NCI-H1417 (cell line): ENCODE data around the gene DNAJC27.
A peak's percentile ranks its signal among the peaks of the same experiment; 100 is the strongest.

Experiments
- DNase-seq, 3 experiments: peaks; one replicate each; lab custom pipeline; 2025; lab: John Stamatoyannopoulos, UW

DNAJC27 gene

GRCh38 chr2:24925815-24926214, 45.9 kb downstream of the DNAJC27 start:
- no peak for DNase-seq

- no peak for DNase-seq
These were observed 47.0 kb downstream of the DNAJC27 start for GRCh38 chr2:24924732-24925131.

- no peak for DNase-seq
These were observed 47.5 kb downstream of the DNAJC27 start for GRCh38 chr2:24924266-24924665.

- DNase-seq = no peak
These were observed 48.6 kb downstream of the DNAJC27 start for GRCh38 chr2:24923106-24923505.

- DNase-seq = no peak
These were observed 49.2 kb downstream of the DNAJC27 start for GRCh38 chr2:24922556-24922955.

GRCh38 chr2:24920809-24921441, 50.8 kb downstream of the DNAJC27 start:
- DNase-seq = peak in 1 of 3 experiments; percentile 43

- DNase-seq = peak; percentile 58 to 73 (median 69)
These were observed 51.5 kb downstream of the DNAJC27 start, which contains the start of gene ADCY3 for GRCh38 chr2:24920098-24920808. ADCY3 (minus strand) TSS chr2:24920237; CDS start chr2:24918987, 1,250 bp downstream.

- peak; percentile 25 to 79 (median 66) for DNase-seq
These were observed 52.2 kb downstream of the DNAJC27 start for GRCh38 chr2:24919506-24920097.

GRCh38 chr2:24919037-24919505, 52.7 kb downstream of the DNAJC27 start:
- DNase-seq = peak; percentile 27 to 79 (median 65)

- DNase-seq = no peak
These were observed 53.3 kb downstream of the DNAJC27 start for GRCh38 chr2:24918326-24919036.

GRCh38 chr2:24917731-24918325, 53.9 kb downstream of the DNAJC27 start:
- DNase-seq = no peak

GRCh38 chr2:24917086-24917485, 54.7 kb downstream of the DNAJC27 start:
- no peak for DNase-seq

- no peak for DNase-seq
These were observed 56.0 kb downstream of the DNAJC27 start for GRCh38 chr2:24915796-24916195.

GRCh38 chr2:24915175-24915574, 56.6 kb downstream of the DNAJC27 start:
- no peak for DNase-seq

GRCh38 chr2:24914713-24915112, 57.0 kb downstream of the DNAJC27 start:
- no peak for DNase-seq

GRCh38 chr2:24913911-24914310, 57.8 kb downstream of the DNAJC27 start:
- no peak for DNase-seq

- no peak for DNase-seq
These were observed 58.8 kb downstream of the DNAJC27 start for GRCh38 chr2:24912986-24913385.

GRCh38 chr2:24912523-24912922, 59.2 kb downstream of the DNAJC27 start:
- no peak for DNase-seq

GRCh38 chr2:24910245-24910644, 61.5 kb downstream of the DNAJC27 start:
- DNase-seq = no peak

- DNase-seq = no peak
These were observed 62.1 kb downstream of the DNAJC27 start for GRCh38 chr2:24909555-24910177.

- no peak for DNase-seq
These were observed 63.3 kb downstream of the DNAJC27 start for GRCh38 chr2:24908461-24908901.
